GM12878 (cell line): ENCODE measurements around the gene ADAMTS2. TPM values are rescaled to one million over a fixed set of nuclear protein-coding genes. Genes with fewer than 3 reads are reported as not detected.

ENCODE experiments used
- ATAC-seq: fragments of 200-7000 bp; cut with Tn5 transposase; 3 replicates; pipeline ENCODE4 v1.9.1; 2020; ENCODE audit warnings: mild to moderate bottlenecking, moderate library complexity
- BruUV-seq: library from RNA; stranded (reverse); fragments of 400-500 nt; replicated peaks from 2 replicates; lab custom pipeline; 2021; lab: Mats Ljungman, UMichigan
- CTCF ChIA-PET: fragments of 300-600 bp; sonication (Branson Sonifier 250); formaldehyde crosslinking; extraction: SDS; loops from one replicate; lab custom pipeline; 2021; ENCODE audit warnings: inconsistent platforms; lab: Yijun Ruan, JAX
- POLR2A ChIA-PET: fragments of 350-600 bp; formaldehyde crosslinking; extraction: SDS; loops from one replicate; lab custom pipeline; 2021; ENCODE audit warnings: inconsistent platforms; lab: Charles Lee
- RAD21 ChIA-PET: fragments of 300-600 bp; sonication (Branson Sonifier 250); formaldehyde crosslinking; loops from one replicate; lab custom pipeline; 2023; ENCODE audit warnings: antibody characterized with exemption; ENCODE audit not compliant: unreplicated experiment; lab: Charles Lee
- SMC1A ChIA-PET: fragments of 300-600 bp; sonication (Branson Sonifier 250); formaldehyde crosslinking; loops from one replicate; lab custom pipeline; 2023; ENCODE audit not compliant: unreplicated experiment, uncharacterized antibody; lab: Charles Lee
- DNase-seq: peaks from one replicate; pipeline ENCODE4 v3.0.0-alpha.2; 2011; ENCODE audit warnings: low read depth, low spot score
- FAIRE-seq: peaks from 3 replicates; lab custom pipeline; 2011; peaks lifted over from hg19 to GRCh38; lab: Jason Lieb, UNC
- H2AFZ ChIP-seq: 2 replicates; pipeline ENCODE4 v1.6.0; 2011; ENCODE audit warnings: low read depth, low read length, control low read depth; ENCODE audit not compliant: control insufficient read depth
- H3K27ac ChIP-seq: 2 replicates; pipeline ENCODE4 v1.5.1; 2011; ENCODE audit warnings: control low read depth; ENCODE audit not compliant: control insufficient read depth, insufficient read depth
- H3K27me3 ChIP-seq, 2 experiments: replicated peaks in 1 of 2; 2 replicates each; pipeline versions ENCODE4 v1.6.0 to v1.6.1; 2011; ENCODE audit warnings: low read length in 1 of 2; ENCODE audit not compliant: control insufficient read depth in 2 of 2, insufficient read depth in 2 of 2
- H3K36me3 ChIP-seq, 2 experiments: 2 replicates each; pipeline ENCODE4 v1.5.1; 2011; ENCODE audit warnings: low read length in 1 of 2; ENCODE audit not compliant: control insufficient read depth in 2 of 2, insufficient read depth in 2 of 2
- H3K4me1 ChIP-seq: 2 replicates; pipeline ENCODE4 v1.6.1; 2011; ENCODE audit warnings: mild to moderate bottlenecking, low read length, moderate library complexity, mixed read lengths; ENCODE audit not compliant: control insufficient read depth, insufficient read depth
- H3K4me2 ChIP-seq: 2 replicates; pipeline ENCODE4 v1.6.0; 2011; ENCODE audit warnings: control low read depth; ENCODE audit not compliant: control insufficient read depth, insufficient read depth
- H3K4me3 ChIP-seq: fragments of 200-600 bp; sonication (generic); 2 replicates; pipeline ENCODE4 v1.5.1; 2016
- H3K79me2 ChIP-seq: 2 replicates; pipeline ENCODE4 v1.6.0; 2011; ENCODE audit warnings: low read length; ENCODE audit not compliant: control insufficient read depth, insufficient read depth
- H3K9ac ChIP-seq: 2 replicates; pipeline ENCODE4 v1.8.0; 2011; ENCODE audit warnings: low read length, control low read depth, mixed read lengths; ENCODE audit not compliant: control insufficient read depth, insufficient read depth
- H3K9me3 ChIP-seq: replicated peaks from 3 replicates; pipeline ENCODE4 v1.5.1; 2011; ENCODE audit warnings: mild to moderate bottlenecking, low read length; ENCODE audit not compliant: control insufficient read depth, insufficient read depth
- H4K20me1 ChIP-seq: 2 replicates; pipeline ENCODE4 v1.6.0; 2011; ENCODE audit not compliant: control insufficient read depth, insufficient read depth
- ATF7 ChIP-seq: fragments of 450-650 bp; IDR thresholded peaks from 2 replicates; pipeline ENCODE4 v1.6.1; 2016; ENCODE audit warnings: low read depth, mild to moderate bottlenecking
- EGR1 ChIP-seq, 2 experiments: IDR thresholded peaks; 1 replicate in 1 of 2; 2 replicates in 1 of 2; pipeline ENCODE4 v1.6.1; 2011 to 2012; ENCODE audit warnings: low read depth in 2 of 2, low read length in 2 of 2, borderline replicate concordance in 1 of 2, mild to moderate bottlenecking in 1 of 2, moderate library complexity in 1 of 2
- IKZF1 ChIP-seq: fragments of 450-650 bp; conservative IDR thresholded peaks from 2 replicates; pipeline ENCODE4 v1.6.1; 2017; ENCODE audit warnings: antibody characterized with exemption, mild to moderate bottlenecking
- JUND ChIP-seq: IDR thresholded peaks from 2 replicates; pipeline ENCODE4 v1.6.1; 2012; ENCODE audit warnings: low read depth, mild to moderate bottlenecking, low read length, improper control_type of control experiment, moderate library complexity
- MAX ChIP-seq: IDR thresholded peaks from 2 replicates; pipeline ENCODE4 v1.6.1; 2012; ENCODE audit warnings: low read depth, low read length, improper control_type of control experiment
- PBX3 ChIP-seq: IDR thresholded peaks from 2 replicates; pipeline ENCODE4 v1.6.1; 2011; ENCODE audit warnings: mild to moderate bottlenecking, low read depth, low read length, moderate library complexity; ENCODE audit not compliant: insufficient replicate concordance
- RCOR1 ChIP-seq: conservative IDR thresholded peaks from 2 replicates; pipeline ENCODE4 v1.6.1; 2012; ENCODE audit warnings: low read depth, low read length, improper control_type of control experiment
- SREBF2 ChIP-seq: IDR thresholded peaks from 2 replicates; pipeline ENCODE4 v1.6.1; 2012; ENCODE audit warnings: mild to moderate bottlenecking, low read length
- ZBED1 ChIP-seq: IDR thresholded peaks from 2 replicates; pipeline ENCODE4 v1.6.1; 2016; ENCODE audit warnings: borderline replicate concordance
- ZZZ3 ChIP-seq: IDR thresholded peaks from 2 replicates; pipeline ENCODE4 v1.6.1; 2011; ENCODE audit warnings: low read depth; ENCODE audit not compliant: control insufficient read depth, insufficient read length
- WGBS: methylation state at CpG from one replicate; pipeline ENCODE4 v1.1.6; 2016; ENCODE audit warnings: low lambda C conversion rate; ENCODE audit not compliant: insufficient replicate concordance, insufficient coverage; ENCODE audit errors: missing lambda C conversion rate; 5-methylcytosine and 5-hydroxymethylcytosine counted together
- in situ Hi-C: fragments of 300-500 bp; cut with MboI; formaldehyde crosslinking; loops from 9 replicates; pipeline ENCODE4 v1.14.3; 2018; ENCODE audit warnings: mixed read lengths
- intact Hi-C: fragments of 100-400 bp; cut with micrococcal nuclease; formaldehyde crosslinking; loops from one replicate; pipeline ENCODE4 v1.14.2; 2022; ENCODE audit not compliant: unreplicated experiment
- polyA plus RNA-seq, 11 experiments: library from polyadenylated mRNA; depleted of rRNA in 4 of 11; unstranded in 6 of 11; stranded (reverse) in 5 of 11; fragments of >200 nt; fragmentation: Nextera tagmentation in 4 of 11; fragmentation: Illumina TruSeq in 1 of 11; extraction: Ambion mirVana in 4 of 11; extraction: Trizol in 1 of 11; gene quantifications; 1 replicate in 1 of 11; 2 replicates in 10 of 11; pipeline versions ENCODE4 v1.2.1 to v1.2.3, GENCODE V29; 2011 to 2016; ENCODE audit warnings: inconsistent platforms in 2 of 11, missing spikeins in 2 of 11, low read depth in 1 of 11
- total RNA-seq, 4 experiments: library from RNA; depleted of rRNA in 3 of 4; stranded (reverse); fragments of >200 nt in 3 of 4; fragmentation: Illumina TruSeq in 1 of 4; extraction: Trizol in 1 of 4; gene quantifications; 2 replicates each; pipeline versions ENCODE4 v1.2.1 to v1.2.3, GENCODE V29; 2013 to 2021

The ADAMTS2 gene
- total and polyA plus RNA-seq, 10 of the 15 experiments (the other 5 are each of a cell fraction or from before 2014, with no cell fraction given) = 0.03 to 0.05 TPM; not detected in 8

- in situ Hi-C loops = no loop called here
Measured at GRCh38 chr5:179278546-179278945, 66.7 kb downstream of the ADAMTS2 start.

More at GRCh38 chr5:179278546-179278945, 66.7 kb downstream of the ADAMTS2 start:
- H2AFZ ChIP-seq = no peak overlapping the region
- ChIA-PET RAD21 (no interaction called here), SMC1A (no interaction called here), CTCF (no interaction called here)
- DNase-seq (no peak), ATAC-seq (no peak), FAIRE-seq (no peak)
- H3K4me2 ChIP-seq = no peak overlapping the region
- H3K27ac ChIP-seq = no peak overlapping the region
- H3K9me3 ChIP-seq = no peaks in the 10 kb centered on the region; the same call in 2 of the 3 replicates
- H3K36me3 ChIP-seq = no peaks in the 10 kb centered on the region
- H3K4me1 ChIP-seq = no peaks in the 10 kb centered on the region
- intact Hi-C loops = no loop called here
- H3K79me2 ChIP-seq = no peaks in the 10 kb centered on the region
- no TSS peak for BruUV-seq
- H4K20me1 ChIP-seq = no peaks in the 10 kb centered on the region
- H3K27me3 ChIP-seq = no peaks in the 10 kb centered on the region
- H3K9ac ChIP-seq = no peak overlapping the region
- no peak for TF ChIP-seq JUND
- TF ChIP-seq MAX = no peak
- TF ChIP-seq ZBED1 = no peak
- TF ChIP-seq PBX3 = no peak
- no peak for TF ChIP-seq RCOR1
- no peak for TF ChIP-seq EGR1 (IDR thresholded peaks at IDR 0.05; ENCODE audit: borderline replicate concordance in 1 of 2, low read depth in 2 of 2, low read length in 2 of 2)
- TF ChIP-seq SREBF2 = no peak
- TF ChIP-seq IKZF1 = no peak
- no peak for TF ChIP-seq ATF7
- no peak for TF ChIP-seq ZZZ3
- TF ChIP-seq, all 136 proteins: peak for 0
- WGBS = 49% methylated on average over 5 of the region's 5 CpGs
- POLR2A ChIA-PET = no interaction called here
- no peak overlapping the region for H3K4me3 ChIP-seq
